ENCODE results near the gene PHYH. TPM values are rescaled to one million over a fixed set of nuclear protein-coding genes. Genes with fewer than 3 reads are reported as not detected.
"Not testable (repeated sequence)": the region's sequence is repeated elsewhere in the genome, so short reads cannot be mapped to it uniquely, and the experiment has no call there.

Gene PHYH
- polyA plus RNA-seq (ENCODE audit: insufficient read length), result 52.8 TPM

DNA sequence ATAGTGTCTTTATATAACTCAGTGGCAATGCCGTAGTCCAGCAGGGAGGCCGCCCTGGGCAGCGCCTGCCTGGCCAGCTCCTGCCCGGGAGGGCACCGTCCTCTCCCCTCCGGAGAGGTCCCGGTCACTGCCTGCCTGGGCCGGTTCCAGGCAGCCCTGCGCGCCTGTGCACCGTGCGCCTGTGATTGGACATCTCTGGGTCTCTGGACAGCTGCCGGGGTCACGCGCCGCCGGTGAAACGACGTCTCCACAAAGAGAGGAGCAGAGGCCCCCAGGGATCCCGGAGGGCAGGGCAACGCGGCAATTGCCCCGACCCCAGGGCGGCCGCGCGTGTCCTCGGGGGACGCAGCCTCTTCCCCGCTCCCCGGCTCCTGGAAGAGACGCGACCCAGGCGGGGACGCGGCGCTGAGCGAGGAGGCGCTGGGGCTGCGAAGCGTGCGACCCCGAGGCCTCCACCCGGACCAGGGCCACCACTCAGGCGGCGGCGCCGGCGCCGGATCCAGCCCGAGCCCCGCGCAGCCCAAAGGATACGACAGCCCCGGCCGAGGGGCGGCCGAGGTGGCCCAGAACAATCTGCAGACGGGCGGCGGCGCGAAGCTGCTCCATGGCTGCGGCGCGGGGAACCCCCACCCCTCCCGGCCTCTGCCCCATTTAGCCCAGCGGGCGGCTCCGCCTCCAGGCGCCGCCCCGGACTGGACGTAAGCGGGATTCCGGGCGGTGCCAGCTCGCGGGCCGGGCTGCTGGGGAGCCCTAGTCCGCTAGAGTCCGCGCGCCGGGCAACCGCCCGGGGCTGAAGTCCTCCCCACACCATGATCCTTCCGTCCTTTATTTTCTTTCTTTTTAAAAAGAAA is at the start of gene PHYH:
PHYH (minus strand) TSS at position 628 of the 851 bp plus-strand sequence; CDS start at position 606, 22 bp downstream.
- peak; percentile 91 for DNase-seq

- DNase-seq, result peak; percentile 83
These were observed 48.6 kb upstream of the PHYH start, which contains the start of gene SEPHS1 for GRCh38 chr10:13348216-13349017. TSS of gene SEPHS1 (minus strand) at chr10:13348293. CDS start at chr10:13344950, 3,343 bp downstream.

GRCh38 chr10:13347500-13348156 is 47.8 kb upstream of the PHYH start:
- DNase-seq, result peak; percentile 86

DNA sequence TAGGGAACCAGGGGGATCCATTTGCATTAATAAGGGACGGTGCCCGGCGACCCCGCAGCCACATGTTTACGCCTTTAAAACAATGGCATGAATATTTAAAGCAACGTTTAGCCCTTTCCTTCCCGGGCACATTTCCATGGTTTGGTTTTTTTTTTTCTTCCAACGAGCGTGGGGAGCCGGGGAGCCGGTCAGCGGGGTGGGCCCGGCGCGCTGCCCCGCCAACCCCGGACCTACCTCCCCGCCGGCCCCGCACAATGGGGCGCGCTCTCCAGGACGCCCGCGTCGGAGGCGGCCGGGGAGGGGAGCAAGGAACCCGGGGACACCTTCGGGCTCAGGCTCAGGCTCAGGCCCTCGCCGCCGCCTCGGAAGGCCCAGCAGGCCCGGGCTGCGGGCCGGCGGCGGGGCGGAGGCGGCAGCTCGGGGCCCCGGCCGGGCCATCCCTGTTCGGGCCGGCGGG is 47.2 kb upstream of the PHYH start:
- peak; percentile 47 for DNase-seq

GRCh38 chr10:13346283-13347042 is 46.6 kb upstream of the PHYH start:
- DNase-seq, result peak; percentile 79

DNA sequence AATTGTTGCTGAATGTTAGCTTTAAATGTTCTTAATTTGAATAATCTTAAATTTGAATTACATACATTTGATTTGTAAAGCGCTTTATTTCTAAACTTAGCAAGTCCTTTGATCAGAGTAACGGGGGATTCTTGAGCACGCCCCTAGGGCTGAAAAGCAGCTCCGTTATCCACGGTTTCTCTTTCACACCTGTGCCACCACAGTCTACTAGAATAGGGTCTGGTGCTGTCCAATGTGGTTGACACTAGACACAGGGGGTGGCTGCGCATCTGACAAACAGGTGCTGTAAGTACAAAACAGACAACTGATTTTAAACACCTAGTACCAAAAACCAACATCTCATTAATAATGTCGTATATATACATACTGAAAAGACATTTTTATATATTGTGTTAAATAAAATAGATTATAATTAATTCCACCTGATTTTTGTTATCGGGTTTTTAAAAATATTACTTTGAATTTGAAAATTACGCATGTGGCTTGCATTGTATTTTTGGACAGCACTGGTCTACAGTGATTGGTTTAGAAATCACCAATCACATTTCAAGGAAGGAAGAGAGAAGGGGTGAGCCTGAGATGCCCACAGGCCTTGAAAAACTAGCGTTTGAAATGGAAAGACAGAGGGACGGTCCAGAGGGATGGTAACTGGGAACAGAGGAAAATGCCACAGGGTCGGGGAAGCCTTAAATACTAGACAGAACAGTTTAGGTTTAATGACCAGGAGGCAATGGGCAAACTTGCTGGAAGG is 40.9 kb upstream of the PHYH start:
- no peak for DNase-seq

GRCh38 chr10:13340068-13340467 is 40.2 kb upstream of the PHYH start:
- DNase-seq, result no peak

DNA sequence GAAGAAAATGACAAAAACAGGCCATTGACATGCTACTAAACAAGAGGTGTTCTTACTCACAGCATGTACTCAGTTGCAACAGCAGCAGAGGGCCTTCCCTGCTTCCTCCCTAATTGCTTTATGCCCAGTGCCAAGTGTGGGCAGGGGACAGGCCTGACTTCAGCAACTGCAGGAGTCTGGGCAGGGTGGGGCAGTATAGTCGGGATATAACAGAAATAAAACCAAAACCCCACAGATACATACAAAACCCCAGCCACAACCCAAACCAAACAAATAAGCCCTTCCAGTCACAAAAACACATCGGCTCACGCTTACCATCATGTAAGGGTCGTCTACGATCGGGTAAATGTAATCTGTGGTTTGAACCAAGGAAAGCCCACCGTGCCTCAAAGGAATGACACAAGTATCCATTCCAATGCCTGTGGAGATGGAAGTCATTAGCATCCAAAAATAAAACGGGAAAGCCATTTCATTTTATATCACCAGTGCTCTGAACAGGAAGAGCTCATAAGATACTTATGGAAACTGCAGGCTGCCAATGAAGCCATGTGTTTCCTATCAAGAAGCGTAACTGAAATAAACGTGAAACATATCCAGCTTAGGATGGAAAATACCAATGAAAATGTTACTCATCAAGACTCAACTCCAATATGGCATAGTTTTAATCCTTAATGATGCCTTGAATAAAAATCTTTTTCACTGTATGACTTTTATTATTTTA is 38.7 kb upstream of the PHYH start:
- peak; percentile 88 for DNase-seq

DNA sequence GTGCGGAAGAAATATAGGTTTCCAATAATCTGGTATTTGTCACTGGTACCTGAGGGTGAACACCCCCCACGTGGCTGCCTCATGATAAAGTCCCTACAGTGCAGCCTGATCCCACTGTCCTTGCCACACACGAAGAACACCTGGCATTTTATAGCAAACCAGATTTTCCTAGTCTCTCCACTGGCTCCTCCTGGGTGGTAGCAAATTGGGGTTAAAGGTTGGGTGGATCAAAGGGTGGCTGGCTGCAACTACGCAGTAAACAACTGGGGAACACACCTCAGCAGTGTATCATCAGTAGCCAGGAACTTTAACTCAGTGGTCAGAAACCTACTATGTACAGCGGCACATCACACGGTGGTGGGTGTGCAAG is 37.9 kb upstream of the PHYH start:
- no peak for DNase-seq

GRCh38 chr10:13337128-13337826 is 37.4 kb upstream of the PHYH start:
- no peak for DNase-seq

- DNase-seq, result no peak
These were observed 36.0 kb upstream of the PHYH start for GRCh38 chr10:13335881-13336280.

DNA sequence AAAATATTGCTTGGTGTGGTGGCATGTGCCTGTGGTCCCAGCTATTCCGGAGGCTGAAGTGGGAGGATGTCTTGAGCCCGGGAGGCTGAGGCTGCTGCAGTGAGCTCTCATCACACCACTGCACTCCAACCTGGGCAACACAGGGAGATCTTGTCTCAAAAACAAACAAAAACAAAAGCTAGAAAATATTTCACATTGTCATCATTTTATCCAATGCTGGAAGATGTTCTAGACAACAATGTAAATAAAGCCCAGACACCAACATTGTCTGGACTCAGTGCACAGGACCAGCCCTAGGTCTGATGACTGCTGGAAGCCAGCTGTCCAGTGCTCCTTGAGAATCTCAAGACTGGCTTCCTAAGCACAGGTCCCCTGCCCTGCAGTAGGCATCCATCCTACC is 34.7 kb upstream of the PHYH start:
- DNase-seq, result no peak

DNA sequence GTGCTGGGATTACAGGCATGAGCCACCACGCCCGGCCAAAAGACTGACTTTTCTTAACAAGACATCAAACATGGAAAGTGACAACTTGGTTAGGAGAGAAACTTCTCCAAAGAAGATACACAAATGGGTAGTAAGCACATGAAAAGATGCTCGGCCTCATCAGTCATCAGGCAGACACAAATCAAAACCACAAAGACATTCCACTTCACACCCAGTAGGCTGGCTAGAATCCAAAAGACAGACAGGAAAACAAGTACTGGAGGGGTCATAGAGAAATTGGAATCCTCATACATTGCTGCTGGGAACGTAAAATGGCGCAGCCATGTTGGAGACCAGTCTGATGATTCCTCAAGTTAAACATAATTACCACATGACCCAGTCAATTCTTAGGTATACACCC is 31.8 kb upstream of the PHYH start:
- no peak for DNase-seq

DNA sequence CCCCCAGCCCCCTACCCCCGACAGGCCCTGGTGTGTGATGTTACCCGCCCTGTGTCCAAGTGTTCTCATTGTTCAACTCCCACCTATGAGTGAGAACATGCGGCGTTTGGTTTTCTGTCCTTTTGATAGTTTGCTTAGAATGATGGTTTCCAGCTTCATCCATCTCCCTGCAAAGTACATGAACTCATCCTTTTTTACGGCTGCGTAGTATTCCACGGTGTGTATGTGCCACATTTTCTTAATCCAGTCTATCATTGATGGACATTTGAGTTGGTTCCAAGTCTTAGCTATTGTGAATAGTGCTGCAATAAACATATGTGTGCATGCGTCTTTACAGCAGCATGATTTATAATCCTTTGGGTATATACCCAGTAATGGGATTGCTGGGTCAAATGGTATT is 31.1 kb upstream of the PHYH start:
- DNase-seq, result not testable (repeated sequence)

DNA sequence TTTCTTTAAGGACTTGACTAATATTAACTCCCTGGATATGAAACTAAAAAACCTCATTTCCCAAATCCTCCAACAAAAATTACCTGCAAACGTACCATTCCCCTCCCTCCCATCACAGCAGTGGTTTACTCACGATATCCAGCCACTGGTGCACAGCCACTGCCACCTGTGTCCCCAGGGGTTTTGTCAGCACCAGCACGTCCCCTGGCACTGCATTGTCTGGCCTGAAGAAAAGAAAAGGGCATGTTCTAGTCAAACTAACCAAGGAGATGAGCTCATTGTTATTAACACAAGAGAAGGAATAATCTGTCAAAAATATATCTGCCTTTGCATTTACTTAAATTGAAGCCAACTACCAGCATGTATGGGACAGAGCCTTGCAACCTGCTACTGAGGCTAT is 29.7 kb upstream of the PHYH start:
- DNase-seq, result no peak

- DNase-seq, result no peak
These were observed 28.7 kb upstream of the PHYH start for GRCh38 chr10:13328613-13329012.

DNA sequence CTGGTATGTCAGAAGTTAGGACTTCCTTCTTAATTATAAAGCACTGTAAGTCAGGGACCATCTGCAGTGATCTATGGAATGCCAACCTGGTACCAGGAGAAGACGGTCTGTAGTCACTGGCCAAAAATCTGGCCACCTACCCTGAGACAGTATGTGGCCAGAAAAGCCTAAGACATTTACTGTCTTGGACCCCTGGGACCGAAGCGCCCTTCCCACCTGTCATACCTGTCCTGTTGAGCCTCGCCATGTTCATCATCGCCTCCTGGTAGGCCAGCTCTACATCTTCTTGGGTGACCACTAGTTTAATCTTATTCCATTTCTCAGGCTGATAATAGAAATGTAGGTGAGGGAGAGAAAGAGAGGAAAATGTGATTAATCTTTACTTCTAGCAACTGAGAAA is 28.3 kb upstream of the PHYH start:
- no peak for DNase-seq

DNA sequence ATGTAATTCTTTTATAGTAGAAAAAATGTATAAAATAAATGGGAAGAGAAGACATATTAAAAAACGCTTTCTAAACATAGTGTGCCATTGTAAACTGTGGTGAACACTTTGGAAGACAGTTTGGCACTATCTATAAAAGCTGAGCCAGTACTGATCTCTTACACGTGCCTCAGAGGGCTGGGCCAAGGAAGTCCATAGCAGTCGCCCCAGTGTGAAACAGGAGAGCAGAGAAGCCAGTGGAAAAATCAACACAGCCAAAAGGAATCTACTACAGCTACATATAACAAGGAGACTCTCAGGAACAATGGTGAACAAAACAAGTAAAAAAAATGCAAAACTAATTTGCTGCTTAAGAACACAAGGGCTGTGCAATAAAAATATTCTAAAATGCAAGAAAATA is 27.7 kb upstream of the PHYH start:
- DNase-seq, result peak; percentile 59

DNA sequence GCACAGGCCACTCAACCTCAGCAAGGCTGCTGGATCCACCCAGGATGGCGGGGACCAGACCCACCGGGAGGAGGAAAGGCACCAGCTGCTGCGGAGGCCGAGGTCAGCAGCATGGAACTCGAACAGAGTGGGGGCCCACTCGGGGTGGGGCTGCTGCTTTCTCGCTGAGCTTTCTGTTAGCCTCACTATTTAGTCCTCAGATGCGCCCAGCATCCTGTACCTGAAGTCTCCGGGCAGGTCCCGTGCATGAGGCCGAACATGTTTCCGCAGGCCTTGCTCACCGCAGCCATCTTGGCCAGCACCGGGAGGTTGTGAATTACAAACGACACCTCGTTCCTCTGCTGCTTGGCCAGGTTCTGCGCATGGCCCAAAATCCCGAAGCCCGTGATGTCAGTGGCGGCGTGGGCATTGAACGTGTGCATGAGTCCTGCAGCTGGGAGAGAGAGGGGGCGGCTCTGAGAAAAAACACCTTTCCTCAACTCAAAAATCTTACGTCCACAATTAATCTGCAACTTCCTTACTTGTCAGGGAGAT is 22.8 kb upstream of the PHYH start:
- no peak for DNase-seq

- no peak for DNase-seq
These were observed 21.7 kb upstream of the PHYH start for GRCh38 chr10:13321576-13321975.

Measured in hindlimb muscle (tissue), 1 donor.